Measurements from ENCODE around the gene APBA2.

- TF ChIP-seq, protein P1, sequence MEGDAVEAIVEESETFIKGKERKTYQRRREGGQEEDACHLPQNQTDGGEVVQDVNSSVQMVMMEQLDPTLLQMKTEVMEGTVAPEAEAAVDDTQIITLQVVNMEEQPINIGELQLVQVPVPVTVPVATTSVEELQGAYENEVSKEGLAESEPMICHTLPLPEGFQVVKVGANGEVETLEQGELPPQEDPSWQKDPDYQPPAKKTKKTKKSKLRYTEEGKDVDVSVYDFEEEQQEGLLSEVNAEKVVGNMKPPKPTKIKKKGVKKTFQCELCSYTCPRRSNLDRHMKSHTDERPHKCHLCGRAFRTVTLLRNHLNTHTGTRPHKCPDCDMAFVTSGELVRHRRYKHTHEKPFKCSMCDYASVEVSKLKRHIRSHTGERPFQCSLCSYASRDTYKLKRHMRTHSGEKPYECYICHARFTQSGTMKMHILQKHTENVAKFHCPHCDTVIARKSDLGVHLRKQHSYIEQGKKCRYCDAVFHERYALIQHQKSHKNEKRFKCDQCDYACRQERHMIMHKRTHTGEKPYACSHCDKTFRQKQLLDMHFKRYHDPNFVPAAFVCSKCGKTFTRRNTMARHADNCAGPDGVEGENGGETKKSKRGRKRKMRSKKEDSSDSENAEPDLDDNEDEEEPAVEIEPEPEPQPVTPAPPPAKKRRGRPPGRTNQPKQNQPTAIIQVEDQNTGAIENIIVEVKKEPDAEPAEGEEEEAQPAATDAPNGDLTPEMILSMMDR (IDR thresholded peaks at IDR 0.05) = no peak
- TF ChIP-seq POLR2A (IDR thresholded peaks at IDR 0.05) = no peak
These were observed 224.4 kb downstream of the APBA2 start for GRCh38 chr15:29110176-29110575.
